Measurements from ENCODE around the gene SLC2A9.
"Not testable (repeated sequence)": the region's sequence is repeated elsewhere in the genome, so short reads cannot be mapped to it uniquely, and the experiment has no call there.

Gene SLC2A9

GRCh38 chr4:9835430-9835829, 185.9 kb downstream of the SLC2A9 start:
- H3K27me3 Mint-ChIP-seq (ENCODE audit: low read depth), result peaks cover 5% of the 10 kb centered on the region
- no peak overlapping the region for H3K27ac Mint-ChIP-seq
- no peaks in the 10 kb centered on the region for H3K9me3 Mint-ChIP-seq
- H3K4me1 Mint-ChIP-seq (ENCODE audit: low read depth), result no peaks in the 10 kb centered on the region
- H3K4me3 Mint-ChIP-seq, result no peak overlapping the region
- no peaks in the 10 kb centered on the region for H3K36me3 Mint-ChIP-seq (ENCODE audit: low read depth)

DNA sequence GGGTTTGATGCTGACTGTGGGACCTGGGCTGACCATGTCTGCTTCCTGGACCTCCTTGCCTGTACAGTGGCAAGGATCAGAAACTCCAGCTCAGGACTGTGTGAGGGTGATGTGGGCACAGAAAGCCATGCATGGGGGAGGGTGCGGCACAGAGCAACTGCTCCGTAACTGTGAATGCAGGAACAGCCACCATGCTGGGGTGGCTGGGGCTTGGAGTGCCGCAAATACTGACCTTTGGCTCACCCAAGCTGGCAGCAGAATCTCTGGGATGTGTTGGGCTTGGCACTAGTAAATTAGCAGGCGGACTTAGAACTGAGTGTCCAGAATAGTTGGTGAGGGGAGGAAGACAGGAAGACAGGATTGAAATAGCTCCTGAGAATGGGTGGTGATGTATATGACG, 187.9 kb downstream of the SLC2A9 start:
- Mint-ChIP-seq H3K4me1 (ENCODE audit: low read depth) (no peaks in the 10 kb centered on the region), H3K36me3 (ENCODE audit: low read depth) (no peaks in the 10 kb centered on the region), H3K27me3 (ENCODE audit: low read depth) (peaks cover 19% of the 10 kb centered on the region), H3K4me3 (no peak overlapping the region), H3K9me3 (no peaks in the 10 kb centered on the region), H3K27ac (no peak overlapping the region)

DNA sequence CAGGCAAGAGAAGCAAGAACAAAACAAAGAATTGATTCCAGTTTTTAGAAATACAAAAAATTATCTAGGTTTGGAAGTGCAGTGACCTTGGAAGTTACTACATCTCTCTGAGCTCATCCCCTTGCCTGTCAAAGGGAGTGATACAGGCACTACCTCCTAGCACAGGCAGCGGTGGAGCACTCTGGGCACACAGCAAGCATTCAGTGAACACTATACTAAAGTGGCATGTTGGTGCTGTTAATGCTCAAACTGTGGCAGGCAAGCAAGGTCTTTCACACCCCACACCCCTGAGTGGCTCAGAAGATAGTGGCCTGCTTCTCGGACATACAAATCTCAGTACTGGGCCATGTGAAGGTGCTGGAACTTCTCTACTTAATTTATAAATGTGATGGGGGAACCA, 188.7 kb downstream of the SLC2A9 start:
- Mint-ChIP-seq H3K27me3 (ENCODE audit: low read depth) (peaks cover 19% of the 10 kb centered on the region), H3K4me3 (no peak overlapping the region), H3K36me3 (ENCODE audit: low read depth) (no peaks in the 10 kb centered on the region), H3K4me1 (ENCODE audit: low read depth) (no peaks in the 10 kb centered on the region), H3K9me3 (no peaks in the 10 kb centered on the region), H3K27ac (no peak overlapping the region)

DNA sequence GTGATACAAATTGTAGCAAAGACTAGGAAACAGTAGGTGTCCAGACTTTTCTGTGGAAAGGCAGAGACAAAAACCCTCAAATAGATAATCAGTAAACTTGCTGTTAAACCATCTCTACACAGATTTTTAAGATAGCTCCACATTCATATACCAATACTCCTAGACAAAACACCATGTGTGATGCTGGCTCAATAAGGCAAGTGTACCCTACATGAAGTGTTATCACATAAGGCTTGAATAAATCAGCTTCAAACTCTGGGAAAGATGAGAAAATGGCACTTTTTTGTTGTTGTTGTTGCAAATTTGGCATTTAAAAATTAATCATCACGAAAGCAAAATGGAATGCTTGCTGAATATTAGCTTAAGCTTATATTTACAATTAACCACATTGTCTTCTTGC, 194.7 kb downstream of the SLC2A9 start:
- Mint-ChIP-seq H3K27me3 (ENCODE audit: low read depth) (peaks cover 61% of the 10 kb centered on the region), H3K36me3 (ENCODE audit: low read depth) (no peaks in the 10 kb centered on the region), H3K27ac (no peak overlapping the region), H3K4me1 (ENCODE audit: low read depth) (peaks cover 16% of the 10 kb centered on the region), H3K4me3 (no peak overlapping the region), H3K9me3 (no peaks in the 10 kb centered on the region)

- Mint-ChIP-seq H3K27ac (peak overlapping the region; percentile 56), H3K9me3 (no peaks in the 10 kb centered on the region), H3K27me3 (ENCODE audit: low read depth) (peaks cover 66% of the 10 kb centered on the region), H3K4me3 (peak overlapping the region; percentile 4), H3K4me1 (ENCODE audit: low read depth) (peaks cover 16% of the 10 kb centered on the region), H3K36me3 (ENCODE audit: low read depth) (no peaks in the 10 kb centered on the region)
These were observed 196.2 kb downstream of the SLC2A9 start for GRCh38 chr4:9825049-9825448.

- Mint-ChIP-seq H3K36me3 (ENCODE audit: low read depth) (no peaks in the 10 kb centered on the region), H3K4me3 (no peak overlapping the region), H3K27ac (no peak overlapping the region), H3K9me3 (no peaks in the 10 kb centered on the region), H3K4me1 (ENCODE audit: low read depth) (peaks cover 9% of the 10 kb centered on the region), H3K27me3 (ENCODE audit: low read depth) (peaks cover 53% of the 10 kb centered on the region)
These were observed 201.0 kb downstream of the SLC2A9 start for GRCh38 chr4:9820343-9820742.

DNA sequence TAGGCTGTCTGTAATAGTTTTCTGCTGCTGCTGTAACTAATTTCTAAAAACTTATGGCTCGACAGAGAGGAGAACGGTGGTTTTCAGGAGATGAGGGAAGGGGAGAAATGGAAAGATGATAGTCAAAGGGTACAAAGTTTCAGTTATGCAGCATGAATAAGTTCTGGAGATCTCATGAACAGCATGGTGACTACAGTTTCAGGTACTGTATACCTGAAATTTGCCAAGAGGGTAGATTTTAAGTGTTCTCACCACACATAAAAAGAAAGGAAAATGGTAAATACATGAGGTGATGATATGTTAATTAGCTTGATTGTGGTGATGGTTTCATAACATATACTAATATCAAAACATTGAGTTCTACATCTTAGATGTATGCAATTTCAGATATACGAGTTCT, 205.0 kb downstream of the SLC2A9 start:
- H3K9me3 Mint-ChIP-seq, result no peaks in the 10 kb centered on the region
- peaks cover 3% of the 10 kb centered on the region for H3K36me3 Mint-ChIP-seq (ENCODE audit: low read depth)
- no peak overlapping the region for H3K4me3 Mint-ChIP-seq
- peaks cover 12% of the 10 kb centered on the region for H3K4me1 Mint-ChIP-seq (ENCODE audit: low read depth)
- H3K27ac Mint-ChIP-seq, result no peak overlapping the region
- peaks cover 54% of the 10 kb centered on the region for H3K27me3 Mint-ChIP-seq (ENCODE audit: low read depth)

DNA sequence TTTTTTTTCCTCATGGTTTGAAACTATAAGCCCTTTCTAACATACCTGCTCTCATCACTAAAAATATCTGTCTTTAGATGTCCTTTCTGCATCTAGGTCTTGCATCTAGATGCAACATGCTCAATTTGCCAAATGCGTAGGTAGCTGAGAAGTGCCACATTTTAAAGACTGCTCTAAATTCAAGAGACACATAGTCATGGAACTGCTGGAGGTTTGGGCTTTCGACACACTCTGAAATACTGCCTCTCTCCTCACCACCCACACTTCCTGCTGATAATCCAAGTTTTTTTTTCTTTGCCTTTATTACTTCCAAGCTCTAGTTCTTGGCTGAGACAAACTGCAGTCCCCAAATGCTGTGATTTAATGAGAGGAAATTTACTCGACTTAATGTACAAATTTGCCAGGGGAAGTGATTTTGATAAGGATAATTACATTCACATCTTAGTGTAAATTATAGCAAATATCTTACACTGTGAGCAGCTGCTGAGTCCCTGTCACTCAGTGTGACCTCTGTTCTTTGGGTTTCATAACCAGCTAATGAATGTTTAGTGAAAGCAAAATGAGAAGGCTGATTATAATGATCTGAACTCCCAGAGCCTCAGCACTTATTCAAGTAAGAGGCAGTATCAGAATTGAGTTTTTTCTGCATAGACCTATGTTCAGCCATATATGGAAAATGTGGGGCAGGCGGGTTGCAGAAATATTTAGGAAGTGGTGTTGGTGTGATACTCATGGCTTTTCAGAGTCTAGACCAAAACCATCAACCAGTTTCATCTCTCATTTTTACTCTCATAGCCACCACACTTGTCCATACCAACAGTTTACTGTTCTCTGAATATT, 208.6 kb downstream of the SLC2A9 start:
- Mint-ChIP-seq H3K9me3 (no peaks in the 10 kb centered on the region), H3K4me3 (no peak overlapping the region), H3K27ac (no peak overlapping the region), H3K4me1 (ENCODE audit: low read depth) (peaks cover 12% of the 10 kb centered on the region), H3K27me3 (ENCODE audit: low read depth) (peaks cover 63% of the 10 kb centered on the region), H3K36me3 (ENCODE audit: low read depth) (peaks cover 3% of the 10 kb centered on the region)

- Mint-ChIP-seq H3K27me3 (ENCODE audit: low read depth) (peaks cover 59% of the 10 kb centered on the region), H3K36me3 (ENCODE audit: low read depth) (peaks cover 3% of the 10 kb centered on the region), H3K4me3 (no peak overlapping the region), H3K27ac (no peak overlapping the region), H3K9me3 (no peaks in the 10 kb centered on the region), H3K4me1 (ENCODE audit: low read depth) (peaks cover 12% of the 10 kb centered on the region)
These were observed 209.5 kb downstream of the SLC2A9 start for GRCh38 chr4:9811806-9812205.

- no peak overlapping the region for H3K4me3 Mint-ChIP-seq
- no peaks in the 10 kb centered on the region for H3K9me3 Mint-ChIP-seq
- H3K36me3 Mint-ChIP-seq (ENCODE audit: low read depth), result peaks cover 3% of the 10 kb centered on the region
- H3K4me1 Mint-ChIP-seq (ENCODE audit: low read depth), result peaks cover 7% of the 10 kb centered on the region
- H3K27me3 Mint-ChIP-seq (ENCODE audit: low read depth), result peaks cover 52% of the 10 kb centered on the region
- no peak overlapping the region for H3K27ac Mint-ChIP-seq
These were observed 213.2 kb downstream of the SLC2A9 start for GRCh38 chr4:9808077-9808476.

GRCh38 chr4:9804918-9805317, 216.4 kb downstream of the SLC2A9 start:
- H3K4me3 Mint-ChIP-seq, result no peak overlapping the region
- no peak overlapping the region for H3K27ac Mint-ChIP-seq
- H3K4me1 Mint-ChIP-seq (ENCODE audit: low read depth), result no peaks in the 10 kb centered on the region
- H3K27me3 Mint-ChIP-seq (ENCODE audit: low read depth), result peaks cover 37% of the 10 kb centered on the region
- no peaks in the 10 kb centered on the region for H3K36me3 Mint-ChIP-seq (ENCODE audit: low read depth)
- H3K9me3 Mint-ChIP-seq, result no peaks in the 10 kb centered on the region

DNA sequence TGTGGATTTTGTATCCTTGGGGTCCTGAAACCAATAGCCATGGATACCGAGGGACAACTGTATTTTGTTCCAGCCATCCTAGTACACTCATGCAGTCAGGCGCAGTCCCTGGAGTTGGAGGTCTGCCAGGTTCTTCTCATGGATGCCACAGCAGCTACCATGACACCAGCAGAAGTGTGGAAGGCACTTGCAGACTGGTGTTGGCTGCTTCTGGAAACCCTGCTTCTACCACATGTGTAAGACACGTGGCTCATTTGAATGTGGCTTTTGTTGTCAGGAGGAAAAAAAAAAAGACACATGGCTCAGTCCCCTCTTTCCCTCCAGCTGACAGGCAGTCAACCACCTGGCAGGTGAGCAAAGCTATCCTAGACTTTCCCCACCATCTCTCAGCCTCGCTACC, 220.4 kb downstream of the SLC2A9 start:
- Mint-ChIP-seq H3K27ac (no peak overlapping the region), H3K4me1 (ENCODE audit: low read depth) (no peaks in the 10 kb centered on the region), H3K9me3 (no peaks in the 10 kb centered on the region), H3K27me3 (ENCODE audit: low read depth) (peaks cover 29% of the 10 kb centered on the region), H3K4me3 (no peak overlapping the region), H3K36me3 (ENCODE audit: low read depth) (no peaks in the 10 kb centered on the region)

DNA sequence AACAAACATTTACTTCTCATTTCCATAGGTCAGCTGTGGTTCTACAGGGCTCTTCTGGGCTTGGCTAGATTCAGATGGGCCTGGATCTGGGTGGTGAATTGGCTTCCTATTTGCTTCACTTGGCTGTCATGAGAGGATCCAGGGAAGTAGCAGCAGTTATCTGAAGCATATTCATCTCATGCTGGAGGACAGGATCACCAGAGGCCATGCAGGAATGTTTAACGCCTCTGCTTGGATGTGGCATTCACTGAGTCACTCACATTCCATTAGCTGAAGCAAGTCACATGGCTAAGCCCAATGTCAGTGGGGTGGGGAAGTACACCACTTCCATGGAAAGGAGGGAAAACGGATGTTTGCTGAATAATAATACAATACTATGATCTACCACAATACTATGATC, 224.7 kb downstream of the SLC2A9 start:
- not testable (repeated sequence) for H3K9me3 Mint-ChIP-seq; H3K27me3 Mint-ChIP-seq (ENCODE audit: low read depth); H3K36me3 Mint-ChIP-seq (ENCODE audit: low read depth); H3K4me3 Mint-ChIP-seq; H3K27ac Mint-ChIP-seq; H3K4me1 Mint-ChIP-seq (ENCODE audit: low read depth)

DNA sequence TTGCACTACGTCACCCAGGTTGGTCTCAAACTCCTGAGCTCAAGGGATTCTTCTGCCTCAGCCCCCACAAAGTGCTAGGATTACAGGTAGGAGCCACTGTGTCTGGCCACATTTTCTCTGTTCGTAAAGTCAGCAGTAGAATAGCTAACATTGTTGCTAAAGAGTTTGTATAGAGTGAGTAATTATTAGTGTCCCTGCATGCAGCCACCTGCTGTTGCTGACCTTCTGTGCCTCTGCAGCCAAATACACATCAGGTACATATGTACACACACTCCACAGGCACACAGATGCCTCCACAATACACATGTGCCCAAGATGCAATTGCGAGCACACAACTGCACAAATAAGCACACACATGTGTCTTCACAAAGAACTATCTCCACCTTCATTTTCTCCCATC, 228.9 kb downstream of the SLC2A9 start:
- no peaks in the 10 kb centered on the region for H3K36me3 Mint-ChIP-seq (ENCODE audit: low read depth)
- peaks cover 23% of the 10 kb centered on the region for H3K27me3 Mint-ChIP-seq (ENCODE audit: low read depth)
- H3K9me3 Mint-ChIP-seq, result no peaks in the 10 kb centered on the region
- H3K4me1 Mint-ChIP-seq (ENCODE audit: low read depth), result no peaks in the 10 kb centered on the region
- H3K4me3 Mint-ChIP-seq, result no peak overlapping the region
- H3K27ac Mint-ChIP-seq, result no peak overlapping the region

GRCh38 chr4:9785891-9786290, 235.4 kb downstream of the SLC2A9 start:
- H3K9me3 Mint-ChIP-seq; H3K27ac Mint-ChIP-seq; H3K4me3 Mint-ChIP-seq; H3K36me3 Mint-ChIP-seq (ENCODE audit: low read depth); H3K4me1 Mint-ChIP-seq (ENCODE audit: low read depth): not testable (repeated sequence)
- peaks cover 49% of the 10 kb centered on the region for H3K27me3 Mint-ChIP-seq (ENCODE audit: low read depth)

- no peak overlapping the region for H3K27ac Mint-ChIP-seq
- no peaks in the 10 kb centered on the region for H3K36me3 Mint-ChIP-seq (ENCODE audit: low read depth)
- H3K9me3 Mint-ChIP-seq, result no peaks in the 10 kb centered on the region
- no peak overlapping the region for H3K4me3 Mint-ChIP-seq
- no peaks in the 10 kb centered on the region for H3K4me1 Mint-ChIP-seq (ENCODE audit: low read depth)
- peaks cover 59% of the 10 kb centered on the region for H3K27me3 Mint-ChIP-seq (ENCODE audit: low read depth)
These were observed 239.2 kb downstream of the SLC2A9 start for GRCh38 chr4:9782136-9782436.

Data from T-helper 1 cell treated with Interleukin-12 subunit alpha and Interleukin-12 subunit beta and Interleukin-4 antibody, amounts not matched to agents 30 μg/mL and 1 μg/mL, for 36 hours (primary cell).